Cardiac fibroblast (primary cell): Measurements from ENCODE around the gene CD3D.

Experiments used
- DNase-seq, 2 donors: peaks; one replicate each; pipeline versions ENCODE4 v3.0.0 to v3.0.0-alpha.2; 2010; ENCODE audit warnings: low read depth in 2 of 2
- H3K4me3 ChIP-seq, 2 donors: replicated peaks in 1 of 2; 1 replicate in 1 of 2; 2 replicates in 1 of 2; pipeline ENCODE4 v1.5.1; 2011; ENCODE audit warnings: low read depth in 2 of 2, low read length in 2 of 2, mild to moderate bottlenecking in 2 of 2, moderate library complexity in 1 of 2
- CTCF ChIP-seq: IDR thresholded peaks from one replicate; pipeline ENCODE4 v1.5.1; 2011; ENCODE audit warnings: low read depth, mild to moderate bottlenecking, low read length, inconsistent platforms

The CD3D gene

GRCh38 chr11:118341261-118341660, 1.2 kb downstream of the CD3D start:
- no peak overlapping the region for H3K4me3 ChIP-seq
- DNase-seq: no peak
- TF ChIP-seq CTCF: no peak

- no peak for DNase-seq
- TF ChIP-seq CTCF: no peak
- H3K4me3 ChIP-seq: no peak overlapping the region
Observed at GRCh38 chr11:118340449-118340848, 2.1 kb downstream of the CD3D start.

- no peak for DNase-seq
- no peak for TF ChIP-seq CTCF
- H3K4me3 ChIP-seq: no peak overlapping the region
Observed at GRCh38 chr11:118339281-118339961, 3.1 kb downstream of the CD3D start.

GRCh38 chr11:118338637-118339061, 3.9 kb downstream of the CD3D start:
- no peak overlapping the region for H3K4me3 ChIP-seq
- TF ChIP-seq CTCF: no peak
- peak; percentile 7 to 20 for DNase-seq

GRCh38 chr11:118334745-118335144, 7.8 kb downstream of the CD3D start:
- DNase-seq: no peak
- H3K4me3 ChIP-seq: no peak overlapping the region
- TF ChIP-seq CTCF: no peak

- TF ChIP-seq CTCF: no peak
- no peak overlapping the region for H3K4me3 ChIP-seq
- no peak for DNase-seq
Observed at GRCh38 chr11:118328745-118329144, 13.8 kb downstream of the CD3D start.

- DNase-seq: no peak
- H3K4me3 ChIP-seq: no peak overlapping the region
- TF ChIP-seq CTCF: no peak
Observed at GRCh38 chr11:118325283-118325682, 17.2 kb downstream of the CD3D start.
